HG03558 (cell line): ENCODE measurements around the gene PSORS1C1.

Experiments
- ATAC-seq: cut with Tn5 transposase; IDR thresholded peaks from one replicate; pipeline ENCODE4 v1.9.1; 2021; ENCODE audit warnings: moderate number of reproducible peaks; ENCODE audit not compliant: unreplicated experiment; ENCODE audit errors: extremely low read depth

PSORS1C1 gene

DNA sequence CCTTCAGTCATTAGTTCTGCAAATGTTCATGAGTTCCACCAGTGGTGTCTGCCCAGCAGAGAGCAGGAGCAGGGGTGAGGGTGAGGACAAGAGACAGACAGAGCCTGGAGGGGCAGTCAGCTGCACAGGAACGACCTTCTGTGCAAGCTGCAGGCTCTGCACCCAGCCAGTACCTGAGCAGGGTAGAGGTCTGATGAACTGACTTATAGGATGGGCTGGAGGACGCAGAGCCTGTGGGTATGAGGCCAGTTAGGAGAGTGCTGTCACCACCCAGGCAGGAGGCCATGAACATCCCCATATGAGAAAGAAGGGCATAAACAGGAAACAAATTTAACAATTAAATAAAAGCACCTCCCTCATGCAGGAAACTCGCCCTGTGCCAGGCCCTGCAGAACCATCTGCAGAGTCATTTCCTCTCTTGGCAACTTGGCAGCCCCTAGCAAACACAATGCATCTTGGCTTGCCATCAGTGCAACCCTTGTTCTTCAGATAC lies 20.2 kb upstream of the PSORS1C1 start:
- ATAC-seq, result no peak

DNA sequence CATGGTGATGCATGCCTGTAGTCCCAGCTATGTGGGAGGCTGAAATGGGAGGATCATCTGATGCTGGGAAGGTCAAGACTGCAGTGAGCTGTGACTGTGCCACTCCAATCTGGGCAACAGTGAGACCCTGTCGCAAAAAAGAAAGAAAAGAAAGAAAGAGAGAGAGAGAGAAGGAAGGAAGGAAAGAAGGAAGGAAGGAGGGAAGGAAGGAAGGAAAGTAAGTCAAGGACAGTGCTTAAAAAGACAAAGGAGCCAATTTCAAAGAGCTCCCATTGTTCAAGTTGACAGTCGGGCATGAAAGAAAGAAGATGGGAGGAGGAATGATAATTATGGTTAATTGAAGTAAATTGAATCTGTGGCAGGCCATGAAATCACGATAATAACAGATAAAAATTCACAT lies 18.4 kb upstream of the PSORS1C1 start:
- ATAC-seq, result no peak

DNA sequence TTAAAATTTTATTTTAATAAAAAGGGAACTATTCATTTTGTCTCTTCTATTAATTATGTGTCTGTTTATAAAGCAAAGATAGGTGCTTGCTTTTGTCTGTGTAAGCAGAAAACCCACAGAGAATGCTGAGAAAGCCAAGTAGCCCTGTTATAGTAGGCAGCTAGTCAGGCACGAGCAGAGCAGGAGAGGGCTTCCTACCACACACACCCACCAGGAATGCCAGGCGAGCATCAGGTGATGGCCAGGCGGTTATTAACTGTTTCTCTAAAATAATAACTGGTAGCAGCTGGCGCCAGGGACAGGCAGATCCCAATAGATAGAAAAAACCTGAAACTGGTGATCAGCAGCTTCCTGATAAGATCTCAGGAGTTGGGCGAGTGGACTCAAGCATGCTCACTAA lies 17.9 kb upstream of the PSORS1C1 start:
- ATAC-seq, result no peak

DNA sequence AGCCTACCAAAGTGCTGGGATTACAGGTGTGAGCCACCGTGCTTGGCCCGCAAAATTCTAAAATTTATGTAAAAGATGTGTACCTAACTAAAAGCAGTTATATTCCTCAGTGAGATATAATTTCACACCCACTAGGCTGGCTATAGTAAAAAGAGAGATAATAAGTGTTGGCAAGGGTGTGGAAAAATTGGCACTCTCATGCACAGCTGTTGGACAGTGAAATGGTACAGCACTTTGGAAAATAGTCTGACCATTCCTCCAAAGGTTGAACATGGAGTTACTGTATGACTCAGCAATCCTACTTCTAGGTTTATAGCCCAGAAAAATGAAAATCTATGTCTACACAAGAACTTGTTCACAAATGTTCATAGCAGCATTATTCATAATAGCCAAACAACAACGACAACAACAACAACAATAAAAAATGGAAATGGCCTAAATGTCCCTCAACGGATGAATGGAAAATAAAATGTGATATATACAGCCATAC lies 16.1 kb upstream of the PSORS1C1 start:
- no peak for ATAC-seq

DNA sequence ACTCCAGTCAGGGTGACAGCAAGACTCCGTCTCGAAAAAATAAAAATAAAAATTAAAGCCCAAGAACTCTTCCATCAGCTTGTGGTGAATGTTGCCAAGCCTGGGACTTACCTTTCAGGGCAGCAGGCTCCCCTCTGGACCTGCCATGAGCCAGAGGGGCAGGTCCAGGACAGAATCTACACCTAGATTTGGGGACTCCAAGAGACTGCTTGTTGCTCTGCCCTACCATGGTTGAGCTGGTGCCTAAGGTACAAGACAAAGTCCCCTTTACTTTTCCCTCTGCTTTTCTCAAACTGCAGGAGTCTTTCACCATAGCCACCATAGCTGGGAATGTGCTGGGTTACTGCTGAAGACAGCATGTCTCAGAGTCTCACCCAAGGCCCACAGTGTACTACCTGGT lies 11.5 kb upstream of the PSORS1C1 start:
- no peak for ATAC-seq

GRCh38 chr6:31107052-31107451 lies 7.5 kb upstream of the PSORS1C1 start:
- no peak for ATAC-seq

- no peak for ATAC-seq
Observed at GRCh38 chr6:31110825-31111582, 3.6 kb upstream of the PSORS1C1 start.

- ATAC-seq, result no peak
Observed at GRCh38 chr6:31111712-31112111, 2.9 kb upstream of the PSORS1C1 start.

DNA sequence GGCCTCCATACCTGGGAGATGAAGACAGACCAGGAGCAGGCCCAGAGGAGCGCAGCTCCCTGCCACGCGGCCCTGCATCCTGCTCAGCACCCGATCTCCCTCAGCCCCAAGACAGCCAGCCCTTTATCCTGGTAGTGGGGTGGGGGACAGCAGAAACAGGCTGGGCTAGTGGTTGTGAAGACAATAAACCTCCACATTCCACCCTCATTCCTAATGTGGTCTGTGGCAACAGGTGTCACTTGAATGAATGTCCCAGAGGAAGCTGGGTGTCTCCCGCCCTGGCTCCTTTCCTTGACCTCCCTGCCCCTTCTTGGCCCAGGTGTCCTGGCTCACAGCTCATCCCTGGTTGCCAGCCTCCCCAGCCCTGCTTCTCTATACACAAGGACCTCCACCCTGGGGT lies 2.1 kb upstream of the PSORS1C1 start, which contains the start of gene C6orf15:
Gene C6orf15, minus strand, starts transcription at position 98 of the 400 bp plus-strand sequence. Its CDS starts 20 bp downstream, at position 78.
- no peak for ATAC-seq

DNA sequence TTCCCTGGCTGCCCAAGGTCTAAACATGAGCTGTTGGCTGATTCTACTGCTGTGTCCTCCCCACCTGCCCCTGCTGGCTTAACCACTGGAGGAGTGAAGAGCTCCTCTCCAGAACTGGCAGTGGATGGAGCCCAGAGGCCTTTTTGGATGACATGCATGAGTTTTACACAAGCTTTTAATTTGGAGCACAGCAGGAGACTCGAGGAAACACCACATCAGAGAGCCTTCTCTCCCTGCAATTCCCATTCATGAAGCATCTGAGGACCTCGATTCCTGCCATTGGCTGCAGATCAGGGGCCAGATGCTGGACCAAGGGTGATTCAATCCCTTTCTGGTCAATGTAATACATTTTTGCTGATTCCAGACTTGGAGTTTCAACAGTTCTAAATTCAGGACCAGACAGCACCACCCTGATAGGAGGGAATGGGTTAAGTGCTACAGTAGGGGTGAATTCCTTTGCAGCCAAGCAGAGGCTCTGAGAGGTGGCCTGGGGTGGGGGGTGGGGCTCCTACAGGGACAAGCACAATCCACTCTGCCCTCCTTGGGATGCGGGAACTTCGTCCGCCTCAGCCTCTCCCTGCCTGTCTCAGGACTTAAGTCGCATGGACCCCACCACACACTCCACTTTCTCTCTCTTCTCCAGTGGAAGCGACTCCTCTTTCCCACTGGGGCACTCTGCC lies 599 bp upstream of the PSORS1C1 start:
- no peak for ATAC-seq

GRCh38 chr6:31114970-31115849 lies 610 bp downstream of the PSORS1C1 start:
- ATAC-seq, result no peak

DNA sequence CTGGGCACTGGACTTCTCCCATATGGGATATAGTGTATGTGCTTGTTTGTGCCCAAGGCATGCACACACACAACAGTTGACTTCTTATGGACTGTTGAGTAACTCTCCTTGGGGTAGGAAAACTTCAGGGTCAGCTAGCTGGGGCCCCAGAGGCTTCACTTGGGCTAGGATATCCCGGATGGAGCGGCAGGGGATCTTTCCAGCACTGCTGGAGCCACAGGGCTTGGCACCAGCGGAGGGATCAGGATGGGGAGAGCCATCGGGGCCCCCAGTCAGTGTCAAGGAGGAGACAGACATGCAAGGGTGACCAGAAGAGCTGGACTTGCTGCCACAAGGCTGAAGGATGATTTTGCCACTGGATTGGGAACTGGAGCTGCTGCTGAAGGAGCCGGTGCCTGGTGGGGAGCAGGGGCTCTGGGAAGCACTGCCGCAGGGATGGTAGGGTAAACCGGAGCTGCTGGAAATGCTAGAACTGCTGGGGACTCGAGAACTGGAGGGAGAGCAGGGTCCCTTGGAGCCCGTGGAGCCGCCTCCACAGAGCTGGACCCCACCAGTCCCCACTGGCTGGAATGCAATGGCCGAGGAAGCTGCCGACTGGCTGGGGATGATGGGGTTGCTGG lies 1.5 kb downstream of the PSORS1C1 start:
- no peak for ATAC-seq

GRCh38 chr6:31116661-31117385 lies 2.2 kb downstream of the PSORS1C1 start:
- ATAC-seq, result no peak

- no peak for ATAC-seq
Observed at GRCh38 chr6:31118178-31118577, 3.6 kb downstream of the PSORS1C1 start.

DNA sequence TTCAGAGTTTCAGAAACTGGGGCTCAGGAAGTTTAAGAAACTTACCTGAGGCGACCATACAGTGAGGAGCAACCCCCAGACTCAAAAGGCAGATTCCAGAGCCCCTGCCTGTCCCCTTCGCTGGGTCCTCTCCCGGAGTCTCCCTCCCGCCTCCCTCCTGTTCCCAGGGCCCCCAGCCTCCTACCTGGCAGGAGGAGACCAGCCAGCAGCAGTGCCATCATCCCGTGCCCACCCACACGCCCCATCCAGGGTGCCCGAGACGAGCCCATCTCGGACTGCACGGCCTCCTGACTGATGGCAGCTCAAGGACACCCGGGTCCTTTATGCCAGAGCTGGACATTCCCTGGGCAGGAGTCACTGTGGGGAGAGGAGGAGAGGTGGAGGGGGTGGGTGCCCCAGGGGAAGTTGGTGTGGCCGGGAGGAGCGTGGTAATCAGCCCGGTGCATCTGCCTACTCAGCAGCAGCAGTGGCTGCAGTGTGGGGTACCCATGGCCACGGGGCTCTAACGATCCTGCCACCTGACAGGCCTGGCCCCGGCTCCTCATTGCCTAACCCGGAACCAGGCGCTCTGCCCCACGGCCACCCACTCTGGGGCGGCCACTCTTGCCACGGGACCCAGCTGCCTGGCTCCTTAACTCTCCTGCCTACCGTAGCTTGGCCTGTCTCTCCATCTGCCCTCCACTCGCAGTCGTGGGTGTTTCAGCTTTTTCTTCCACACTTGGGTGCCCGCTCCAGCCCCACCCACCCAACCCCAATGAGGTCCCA lies 5.7 kb downstream of the PSORS1C1 start, which contains the start of gene CDSN:
Gene CDSN, minus strand, starts transcription at position 296 of the 765 bp plus-strand sequence. Its CDS starts 27 bp downstream, at position 269.
- no peak for ATAC-seq

DNA sequence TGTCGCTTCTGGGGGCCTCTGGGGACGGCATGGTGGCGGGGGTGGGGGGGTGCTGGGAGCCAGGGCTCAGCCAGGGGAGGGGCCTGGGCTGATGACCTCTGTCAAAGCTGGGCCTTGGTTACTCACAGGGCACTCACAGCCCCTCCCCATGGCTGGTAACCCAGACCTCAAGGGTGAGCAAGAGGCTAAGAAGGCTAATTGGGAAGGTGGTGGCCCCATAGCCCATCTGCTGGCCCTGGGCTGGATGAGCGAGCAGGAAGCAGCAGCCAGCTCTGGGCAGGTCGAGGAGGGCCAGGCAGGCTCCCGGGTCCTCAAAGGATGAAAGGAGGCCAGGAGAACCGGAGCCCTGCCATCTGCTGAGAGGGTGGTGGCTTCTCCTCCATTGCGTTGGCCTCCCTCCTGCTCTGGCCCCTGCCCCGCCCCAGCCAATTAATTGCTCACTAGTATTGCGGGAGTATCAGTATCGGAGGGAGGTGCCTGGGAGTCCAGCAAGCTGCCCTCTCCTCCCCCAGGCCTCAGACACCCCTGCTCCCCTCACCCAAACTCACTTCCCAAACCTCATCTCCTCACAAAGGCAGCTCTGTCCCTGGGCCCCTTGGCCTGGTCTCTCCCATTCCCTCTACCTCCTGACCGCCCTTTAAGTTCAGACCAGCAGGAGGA lies 6.7 kb downstream of the PSORS1C1 start:
- no peak for ATAC-seq

- no peak for ATAC-seq
Observed at GRCh38 chr6:31122791-31123706, 8.4 kb downstream of the PSORS1C1 start.
